ENCODE results near the gene TMEM88. TPM values are rescaled to one million over a fixed set of nuclear protein-coding genes. Genes with fewer than 3 reads are reported as not detected.

The TMEM88 gene
- total RNA-seq, 1 experiment from 2014 or later = 2.8 TPM

GRCh38 chr17:7846063-7846735 is 8.7 kb upstream of the TMEM88 start:
- H3K4me1 ChIP-seq (ENCODE audit: control insufficient read depth in 1 of 2, insufficient read depth in 2 of 2, low read length in 2 of 2) = peaks cover 19 to 34% of the 10 kb centered on the region in 2 experiments
- H3K27me3 ChIP-seq (ENCODE audit: insufficient read depth, low read length) = no peaks in the 10 kb centered on the region
- RAD21 ChIA-PET (ENCODE audit: low non-redundant PET in 1 of 2, low total read pairs in 2 of 2, uncharacterized antibody in 2 of 2, unreplicated experiment in 2 of 2) = interaction anchor here in 1 of 2 experiments (0.9 kb wide), 1 partner anchor 11 kb away, joined by 3 read pairs; no protein-coding TSS in a partner anchor
- no TSS peak for BruUV-seq (replicated peaks)
- no peaks in the 10 kb centered on the region for H3K9me3 ChIP-seq (ENCODE audit: control insufficient read depth in 1 of 2, insufficient read depth in 1 of 2, low read depth in 1 of 2, low read length in 2 of 2)
- no peak overlapping the region for H3K4me2 ChIP-seq (ENCODE audit: low read length)
- no peak overlapping the region for H2AFZ ChIP-seq (ENCODE audit: low read depth, low read length, poor library complexity, severe bottlenecking)
- no peak overlapping the region for H3K27ac ChIP-seq (ENCODE audit: low read depth, low read length)
- POLR2A ChIA-PET = interaction anchor here (3.7 kb wide), 1 partner anchor 10 kb away, joined by 45 read pairs; the partner anchor contains the start of genes CYB5D1 and NAA38
- CTCF ChIA-PET = no interaction called here
- H3K4me3 ChIP-seq (replicated peaks in 1 of 2; ENCODE audit: low read depth in 1 of 2, low read length in 2 of 2) = no peak overlapping the region
- intact Hi-C loops (cut with micrococcal nuclease) = no loop called here
- no peak for DNase-seq (ENCODE audit: low read depth, low spot score)
- H3K9ac ChIP-seq (ENCODE audit: low read length) = no peak overlapping the region
- H4K20me1 ChIP-seq (ENCODE audit: insufficient read depth) = no peaks in the 10 kb centered on the region
- peaks cover 15 to 31% of the 10 kb centered on the region in 2 experiments for H3K36me3 ChIP-seq (ENCODE audit: control insufficient read depth in 1 of 2, insufficient read depth in 2 of 2, low read length in 2 of 2)
- TF ChIP-seq POLR2AphosphoS5 (IDR thresholded peaks at IDR 0.05; ENCODE audit: low read depth, low read length) (no peak), EZH2 (IDR thresholded peaks at IDR 0.05) (no peak), EGR1 (IDR thresholded peaks at IDR 0.05; ENCODE audit: low read depth) (no peak), TCF7L2 (IDR thresholded peaks at IDR 0.05; ENCODE audit: borderline replicate concordance, extremely low read depth, insufficient read depth, insufficient read length) (no peak), FOSL1 (IDR thresholded peaks at IDR 0.05; ENCODE audit: low read depth) (no peak), CEBPB (IDR thresholded peaks at IDR 0.05; ENCODE audit: low read depth) (no peak), SP1 (IDR thresholded peaks at IDR 0.05; ENCODE audit: low read depth) (no peak), RAD21 (IDR thresholded peaks at IDR 0.05; ENCODE audit: low read depth) (no peak), ATF3 (IDR thresholded peaks at IDR 0.05) (no peak), YY1 (IDR thresholded peaks at IDR 0.05; ENCODE audit: extremely low read depth, insufficient replicate concordance, low read depth, low read length) (no peak), REST (IDR thresholded peaks at IDR 0.05; ENCODE audit: low read depth) (no peak), ZFX (IDR thresholded peaks at IDR 0.05) (no peak), EZH2phosphoT487 (IDR thresholded peaks at IDR 0.05; ENCODE audit: borderline replicate concordance) (no peak), SRF (IDR thresholded peaks at IDR 0.05; ENCODE audit: low read depth) (no peak), CBX3 (IDR thresholded peaks at IDR 0.05; ENCODE audit: low read depth) (no peak), JUND (IDR thresholded peaks at IDR 0.05) (no peak)
- TF ChIP-seq, protein P1, sequence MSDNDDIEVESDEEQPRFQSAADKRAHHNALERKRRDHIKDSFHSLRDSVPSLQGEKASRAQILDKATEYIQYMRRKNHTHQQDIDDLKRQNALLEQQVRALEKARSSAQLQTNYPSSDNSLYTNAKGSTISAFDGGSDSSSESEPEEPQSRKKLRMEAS (IDR thresholded peaks at IDR 0.05) = no peak
- TF ChIP-seq, protein P2, sequence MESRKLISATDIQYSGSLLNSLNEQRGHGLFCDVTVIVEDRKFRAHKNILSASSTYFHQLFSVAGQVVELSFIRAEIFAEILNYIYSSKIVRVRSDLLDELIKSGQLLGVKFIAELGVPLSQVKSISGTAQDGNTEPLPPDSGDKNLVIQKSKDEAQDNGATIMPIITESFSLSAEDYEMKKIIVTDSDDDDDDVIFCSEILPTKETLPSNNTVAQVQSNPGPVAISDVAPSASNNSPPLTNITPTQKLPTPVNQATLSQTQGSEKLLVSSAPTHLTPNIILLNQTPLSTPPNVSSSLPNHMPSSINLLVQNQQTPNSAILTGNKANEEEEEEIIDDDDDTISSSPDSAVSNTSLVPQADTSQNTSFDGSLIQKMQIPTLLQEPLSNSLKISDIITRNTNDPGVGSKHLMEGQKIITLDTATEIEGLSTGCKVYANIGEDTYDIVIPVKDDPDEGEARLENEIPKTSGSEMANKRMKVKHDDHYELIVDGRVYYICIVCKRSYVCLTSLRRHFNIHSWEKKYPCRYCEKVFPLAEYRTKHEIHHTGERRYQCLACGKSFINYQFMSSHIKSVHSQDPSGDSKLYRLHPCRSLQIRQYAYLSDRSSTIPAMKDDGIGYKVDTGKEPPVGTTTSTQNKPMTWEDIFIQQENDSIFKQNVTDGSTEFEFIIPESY (IDR thresholded peaks at IDR 0.05; ENCODE audit: extremely low read depth, insufficient replicate concordance, low read length) = no peak
- H3K79me2 ChIP-seq (ENCODE audit: insufficient read depth, low read length) = peaks cover 70% of the 10 kb centered on the region
- H3K9me2 ChIP-seq (ENCODE audit: insufficient read depth) = no peaks in the 10 kb centered on the region
- no peak for ATAC-seq

All from HCT116 (cell line).